RWPE2 (cell line): ENCODE measurements around the gene MYOZ2.

Experiments
- ATAC-seq: fragments of 200-7000 bp; cut with Tn5 transposase; 3 replicates; pipeline ENCODE4 v1.9.1; 2021; ENCODE audit warnings: low read depth
- DNase-seq: peaks from one replicate; pipeline ENCODE4 v3.0.0-alpha.2; 2020; ENCODE audit warnings: low spot score
- H3K27ac ChIP-seq: fragments of 450-650 bp; 2 replicates; pipeline ENCODE4 v1.5.1; 2017; ENCODE audit warnings: mild to moderate bottlenecking; ENCODE audit not compliant: poor library complexity, severe bottlenecking
- H3K27me3 ChIP-seq: fragments of 250-450 bp; sonication (Bioruptor Pico); 2 replicates; pipeline ENCODE4 v1.5.1; 2021; ENCODE audit warnings: mild to moderate bottlenecking, moderate library complexity; ENCODE audit not compliant: insufficient read depth, poor library complexity, severe bottlenecking
- H3K36me3 ChIP-seq: fragments of 250-450 bp; sonication (Bioruptor Pico); 2 replicates; pipeline ENCODE4 v1.5.1; 2020; ENCODE audit warnings: low read depth, mild to moderate bottlenecking, moderate library complexity
- H3K4me1 ChIP-seq: fragments of 250-450 bp; sonication (Bioruptor Pico); 2 replicates; pipeline ENCODE4 v1.5.1; 2021; ENCODE audit warnings: mild to moderate bottlenecking, moderate library complexity; ENCODE audit not compliant: insufficient read depth, poor library complexity, severe bottlenecking
- H3K4me3 ChIP-seq: fragments of 250-450 bp; sonication (Bioruptor Pico); 2 replicates; pipeline ENCODE4 v1.5.1; 2021; ENCODE audit warnings: mild to moderate bottlenecking, moderate library complexity; ENCODE audit not compliant: severe bottlenecking
- H3K9me3 ChIP-seq: fragments of 250-450 bp; sonication (Bioruptor Pico); 2 replicates; pipeline ENCODE4 v1.5.1; 2021; ENCODE audit warnings: mild to moderate bottlenecking, moderate library complexity; ENCODE audit not compliant: severe bottlenecking
- TF ChIP-seq, protein P1 (sequence below): fragments of 450-650 bp; IDR thresholded peaks from one replicate; pipeline ENCODE4 v1.5.1; 2017; ENCODE audit warnings: mild to moderate bottlenecking, moderate library complexity; ENCODE audit not compliant: poor library complexity, severe bottlenecking

The MYOZ2 gene

GRCh38 chr4:119237201-119237600 is 101.6 kb downstream of the MYOZ2 start:
- DNase-seq, result no peak
- peaks cover 8% of the 10 kb centered on the region for H3K4me1 ChIP-seq
- H3K27me3 ChIP-seq, result no peaks in the 10 kb centered on the region
- no peak overlapping the region for H3K27ac ChIP-seq
- H3K4me3 ChIP-seq, result no peak overlapping the region
- H3K36me3 ChIP-seq, result peaks cover 62% of the 10 kb centered on the region
- no peaks in the 10 kb centered on the region for H3K9me3 ChIP-seq
- TF ChIP-seq, protein P1, sequence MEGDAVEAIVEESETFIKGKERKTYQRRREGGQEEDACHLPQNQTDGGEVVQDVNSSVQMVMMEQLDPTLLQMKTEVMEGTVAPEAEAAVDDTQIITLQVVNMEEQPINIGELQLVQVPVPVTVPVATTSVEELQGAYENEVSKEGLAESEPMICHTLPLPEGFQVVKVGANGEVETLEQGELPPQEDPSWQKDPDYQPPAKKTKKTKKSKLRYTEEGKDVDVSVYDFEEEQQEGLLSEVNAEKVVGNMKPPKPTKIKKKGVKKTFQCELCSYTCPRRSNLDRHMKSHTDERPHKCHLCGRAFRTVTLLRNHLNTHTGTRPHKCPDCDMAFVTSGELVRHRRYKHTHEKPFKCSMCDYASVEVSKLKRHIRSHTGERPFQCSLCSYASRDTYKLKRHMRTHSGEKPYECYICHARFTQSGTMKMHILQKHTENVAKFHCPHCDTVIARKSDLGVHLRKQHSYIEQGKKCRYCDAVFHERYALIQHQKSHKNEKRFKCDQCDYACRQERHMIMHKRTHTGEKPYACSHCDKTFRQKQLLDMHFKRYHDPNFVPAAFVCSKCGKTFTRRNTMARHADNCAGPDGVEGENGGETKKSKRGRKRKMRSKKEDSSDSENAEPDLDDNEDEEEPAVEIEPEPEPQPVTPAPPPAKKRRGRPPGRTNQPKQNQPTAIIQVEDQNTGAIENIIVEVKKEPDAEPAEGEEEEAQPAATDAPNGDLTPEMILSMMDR, result no peak
- ATAC-seq, result no peak
